Renal cortex interstitium (tissue), 11 donors: ENCODE measurements around the gene PATE2. TPM values are rescaled to one million over a fixed set of nuclear protein-coding genes. Genes with fewer than 3 reads are reported as not detected.

ENCODE experiments used
- DNase-seq, 11 donors: peaks; one replicate each; pipeline ENCODE4 v3.0.0-alpha.2; 2013; ENCODE audit warnings: low read depth in 9 of 11, low spot score in 4 of 11; ENCODE audit errors: extremely low read depth in 1 of 11
- polyA plus RNA-seq, 3 donors: library from polyadenylated mRNA; unstranded; fragments of 120-200 nt; gene quantifications; one replicate each; pipeline ENCODE4 v1.2.1, GENCODE V29; 2013; ENCODE audit not compliant: insufficient read length in 3 of 3

Gene PATE2
- polyA plus RNA-seq, 3 donors, result not detected

DNA sequence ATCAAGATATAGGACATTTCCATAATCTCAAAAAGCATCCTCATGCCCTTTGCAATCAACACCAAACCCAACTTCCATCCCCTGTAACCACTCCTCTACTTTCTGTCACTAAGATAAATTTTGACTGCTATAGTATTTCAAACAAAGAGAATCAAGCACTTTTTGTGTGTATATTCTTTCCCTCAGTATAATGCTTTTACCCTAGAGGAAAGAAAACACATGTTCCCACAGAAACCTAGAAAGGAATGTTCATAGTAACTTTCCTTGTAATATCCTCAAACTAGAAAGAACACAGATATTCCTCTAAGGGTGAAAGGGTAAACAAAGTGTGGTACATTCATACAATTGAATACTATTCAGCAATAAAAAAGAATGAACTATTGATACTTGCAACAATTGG, 38.0 kb downstream of the PATE2 start:
- DNase-seq, result no peak

DNA sequence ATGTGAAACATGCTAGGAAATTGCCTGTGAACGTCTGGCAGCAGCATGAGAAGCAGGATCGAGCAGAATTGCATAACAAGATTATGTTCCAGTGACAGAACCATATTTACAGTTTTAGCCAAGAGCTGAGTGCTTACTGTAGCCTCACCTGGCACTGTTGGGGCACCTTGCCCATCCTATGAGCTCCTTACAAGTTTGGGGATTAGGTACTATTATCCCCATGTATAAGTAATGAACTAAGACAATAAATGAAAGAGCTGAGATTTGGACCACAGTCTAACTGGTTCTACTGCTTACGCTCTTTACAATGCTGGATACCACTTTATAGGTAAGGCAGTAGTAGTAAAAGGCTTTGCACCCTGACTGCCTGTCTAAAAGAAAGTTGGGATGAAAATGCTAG, 49.7 kb downstream of the PATE2 start:
- no peak for DNase-seq

Other genes with a start within 250 kb of the PATE2 start
- 100 to 1,000 TPM; 117 to 120 (median 120) TPM for gene EI24, start 209.4 kb downstream of the PATE2 start, polyA plus RNA-seq
- 100 to 1,000 TPM; 200 to 209 (median 205) TPM for gene STT3A, start 186.0 kb downstream of the PATE2 start, polyA plus RNA-seq
- 10 to 100 TPM; 24.3 to 35.5 (median 28.8) TPM for gene CHEK1, start 153.7 kb downstream of the PATE2 start, polyA plus RNA-seq
- 1 to 10 TPM in 1 of 3 donors, under 1 TPM in 2; 0.39 to 1.4 (median 0.74) TPM for gene ACRV1, start 98.0 kb downstream of the PATE2 start, polyA plus RNA-seq
- not detected for gene PATE1, start 32.5 kb downstream of the PATE2 start, polyA plus RNA-seq
- not detected for gene PATE3, start 9.3 kb upstream of the PATE2 start, polyA plus RNA-seq
- under 1 TPM in 2 of 3 donors, not detected in 1; 0.08 to 0.10 TPM for gene PATE4, start 54.5 kb upstream of the PATE2 start, polyA plus RNA-seq
- 10 to 100 TPM; 10.8 to 12.6 (median 12.2) TPM for gene HYLS1, start 108.8 kb upstream of the PATE2 start, polyA plus RNA-seq
- 10 to 100 TPM; 15.3 to 19.0 (median 17.5) TPM for gene PUS3, start 124.4 kb upstream of the PATE2 start, polyA plus RNA-seq
- gene DDX25, start 125.7 kb upstream of the PATE2 start, polyA plus RNA-seq, result 1 to 10 TPM; 4.3 to 6.0 (median 5.5) TPM
- not detected for gene VSIG10L2, start 167.2 kb upstream of the PATE2 start, polyA plus RNA-seq